Activated CD4-positive, alpha-beta T cell treated with anti-CD3 and anti-CD28 coated beads, Interleukin-2, amount 50 U/mL, for 4 hours (primary cell): ENCODE data around the gene LATS2.
"Not testable (repeated sequence)": the region's sequence is repeated elsewhere in the genome, so short reads cannot be mapped to it uniquely, and the experiment has no call there.

ENCODE experiments used
- DNase-seq, 2 experiments: peaks; one replicate each; pipeline ENCODE4 v3.0.0-alpha.2; 2020

LATS2 gene

GRCh38 chr13:20989656-20990321 is 71.6 kb downstream of the LATS2 start:
- DNase-seq = no peak

- no peak for DNase-seq
Measured at GRCh38 chr13:20988909-20989655, 72.3 kb downstream of the LATS2 start.

GRCh38 chr13:20988033-20988908 is 73.1 kb downstream of the LATS2 start:
- DNase-seq = no peak

- no peak for DNase-seq
Measured at GRCh38 chr13:20987599-20987998, 73.8 kb downstream of the LATS2 start.

- no peak for DNase-seq
Measured at GRCh38 chr13:20984879-20985278, 76.5 kb downstream of the LATS2 start.

- no peak for DNase-seq
Measured at GRCh38 chr13:20983386-20983785, 78.0 kb downstream of the LATS2 start.

GRCh38 chr13:20981370-20982095 is 79.9 kb downstream of the LATS2 start:
- DNase-seq = no peak

- no peak for DNase-seq
Measured at GRCh38 chr13:20980899-20981298, 80.5 kb downstream of the LATS2 start.

- no peak for DNase-seq
Measured at GRCh38 chr13:20980430-20980829, 81.0 kb downstream of the LATS2 start.

GRCh38 chr13:20977394-20977793 is 84.0 kb downstream of the LATS2 start:
- DNase-seq = no peak

GRCh38 chr13:20974981-20975585 is 86.3 kb downstream of the LATS2 start:
- DNase-seq = no peak

GRCh38 chr13:20973886-20974425 is 87.4 kb downstream of the LATS2 start:
- no peak for DNase-seq

- DNase-seq = no peak
Measured at GRCh38 chr13:20972731-20973130, 88.7 kb downstream of the LATS2 start.

- DNase-seq = no peak
Measured at GRCh38 chr13:20969182-20969581, 92.2 kb downstream of the LATS2 start.

GRCh38 chr13:20968745-20969144 is 92.6 kb downstream of the LATS2 start:
- DNase-seq = no peak

GRCh38 chr13:20967340-20967739 is 94.0 kb downstream of the LATS2 start:
- no peak for DNase-seq

- no peak for DNase-seq
Measured at GRCh38 chr13:20964904-20965303, 96.5 kb downstream of the LATS2 start.

- DNase-seq = not testable (repeated sequence)
Measured at GRCh38 chr13:20961663-20962062, 99.7 kb downstream of the LATS2 start.

GRCh38 chr13:20960663-20961309 is 100.6 kb downstream of the LATS2 start:
- DNase-seq = no peak

GRCh38 chr13:20957049-20957620 is 104.3 kb downstream of the LATS2 start:
- DNase-seq = not testable (repeated sequence)

GRCh38 chr13:20955496-20955895 is 105.9 kb downstream of the LATS2 start:
- DNase-seq = no peak
